HEK293T (cell line): ENCODE results near the gene CD80.

Experiments
- BHLHE40 ChIP-seq: fragments of 450-650 bp; IDR thresholded peaks from 2 replicates; pipeline ENCODE4 v1.6.1; 2016; ENCODE audit warnings: mild to moderate bottlenecking, moderate library complexity, borderline replicate concordance
- CTBP1 ChIP-seq: fragments of 450-650 bp; IDR thresholded peaks from 2 replicates; pipeline ENCODE4 v1.6.1; 2016; ENCODE audit warnings: borderline replicate concordance
- ELF4 ChIP-seq: fragments of 450-650 bp; IDR thresholded peaks from 2 replicates; pipeline ENCODE4 v1.6.1; 2017; ENCODE audit warnings: antibody characterized with exemption
- FOXA1 ChIP-seq: fragments of 450-650 bp; IDR thresholded peaks from 2 replicates; pipeline ENCODE4 v1.6.1; 2016; ENCODE audit warnings: mild to moderate bottlenecking
- FOXM1 ChIP-seq: fragments of 450-650 bp; IDR thresholded peaks from 2 replicates; pipeline ENCODE4 v1.6.1; 2017; ENCODE audit warnings: mild to moderate bottlenecking, borderline replicate concordance
- L3MBTL2 ChIP-seq: fragments of 450-650 bp; conservative IDR thresholded peaks from 2 replicates; pipeline ENCODE4 v1.6.1; 2016; ENCODE audit warnings: mild to moderate bottlenecking
- NFRKB ChIP-seq: fragments of 450-650 bp; IDR thresholded peaks from 2 replicates; pipeline ENCODE4 v1.6.1; 2016; ENCODE audit warnings: mild to moderate bottlenecking, moderate library complexity
- PKNOX1 ChIP-seq: fragments of 450-650 bp; IDR thresholded peaks from 2 replicates; pipeline ENCODE4 v1.6.1; 2016
- SP1 ChIP-seq: fragments of 450-650 bp; IDR thresholded peaks from 2 replicates; pipeline ENCODE4 v1.6.1; 2017
- TARDBP ChIP-seq: fragments of 450-650 bp; IDR thresholded peaks from 2 replicates; pipeline ENCODE4 v1.6.1; 2016
- ZNF384 ChIP-seq: fragments of 450-650 bp; IDR thresholded peaks from 2 replicates; pipeline ENCODE4 v1.6.1; 2016

- TF ChIP-seq L3MBTL2 (no peak), ELF4 (no peak), FOXA1 (no peak), NFRKB (no peak), ZNF384 (no peak), SP1 (no peak), TARDBP (no peak), FOXM1 (no peak), CTBP1 (no peak), PKNOX1 (no peak), BHLHE40 (no peak)
Observed at GRCh38 chr3:119599558-119600174, 40.3 kb upstream of the CD80 start.
